ENCODE data around the gene HTR2C. TPM values are rescaled to one million over a fixed set of nuclear protein-coding genes. Genes with fewer than 3 reads are reported as not detected.
"Not testable (repeated sequence)": the region's sequence is repeated elsewhere in the genome, so short reads cannot be mapped to it uniquely, and the experiment has no call there.

The HTR2C gene
- polyA plus RNA-seq, 3 donors from 2014 or later, result not detected

DNA sequence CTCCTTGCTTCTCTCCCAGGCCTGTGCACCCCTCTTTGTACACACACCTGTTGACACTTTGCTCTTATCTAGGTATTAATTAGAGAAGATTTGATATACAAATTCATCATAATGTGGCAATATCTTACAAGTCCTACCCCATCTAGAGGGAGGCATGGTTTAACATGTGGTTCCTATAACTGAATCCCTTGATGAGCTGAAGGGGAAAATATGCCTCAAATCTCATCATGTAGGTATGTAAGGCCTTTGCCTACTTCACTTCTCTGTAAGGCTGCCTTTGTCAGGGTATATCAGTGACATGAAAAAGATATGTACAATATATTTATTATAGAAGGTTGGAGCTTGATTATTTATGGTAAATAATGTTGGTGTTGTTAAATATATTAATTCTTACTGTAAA lies 31.9 kb downstream of the HTR2C start:
- DNase-seq, result no peak
- Mint-ChIP-seq H3K36me3 (no peaks in the 10 kb centered on the region), H3K27ac (no peak overlapping the region), H3K4me3 (no peak overlapping the region), H3K27me3 (ENCODE audit: low read depth in 3 of 3) (peaks cover 0 to 2% (median 0%) of the 10 kb centered on the region in 3 donors), H3K4me1 (no peaks in the 10 kb centered on the region), H3K9me3 (no peaks in the 10 kb centered on the region)

DNA sequence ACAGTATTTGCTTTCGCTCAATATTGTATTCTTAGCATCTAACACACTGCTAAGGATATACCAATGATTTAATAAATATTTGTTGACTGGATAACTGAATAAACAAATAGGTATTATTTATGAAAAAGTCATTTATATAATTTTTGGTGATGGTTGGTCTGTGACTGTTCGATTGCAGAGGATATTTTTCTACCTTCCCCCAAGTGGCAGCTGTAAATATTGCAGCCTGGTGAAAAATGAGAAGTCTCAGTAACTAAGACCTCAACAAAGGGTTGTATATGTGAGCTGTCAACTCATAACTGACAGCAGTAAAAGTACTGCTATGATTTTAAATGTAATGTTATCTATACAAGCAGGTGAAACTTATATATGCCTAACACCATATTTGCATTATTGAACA lies 36.0 kb downstream of the HTR2C start:
- H3K27ac Mint-ChIP-seq, result no peak overlapping the region
- peaks cover 0 to 4% (median 1%) of the 10 kb centered on the region in 3 donors for H3K27me3 Mint-ChIP-seq (ENCODE audit: low read depth in 3 of 3)
- no peaks in the 10 kb centered on the region for H3K4me1 Mint-ChIP-seq
- no peak for DNase-seq
- no peaks in the 10 kb centered on the region for H3K9me3 Mint-ChIP-seq
- H3K36me3 Mint-ChIP-seq, result no peaks in the 10 kb centered on the region
- no peak overlapping the region for H3K4me3 Mint-ChIP-seq

DNA sequence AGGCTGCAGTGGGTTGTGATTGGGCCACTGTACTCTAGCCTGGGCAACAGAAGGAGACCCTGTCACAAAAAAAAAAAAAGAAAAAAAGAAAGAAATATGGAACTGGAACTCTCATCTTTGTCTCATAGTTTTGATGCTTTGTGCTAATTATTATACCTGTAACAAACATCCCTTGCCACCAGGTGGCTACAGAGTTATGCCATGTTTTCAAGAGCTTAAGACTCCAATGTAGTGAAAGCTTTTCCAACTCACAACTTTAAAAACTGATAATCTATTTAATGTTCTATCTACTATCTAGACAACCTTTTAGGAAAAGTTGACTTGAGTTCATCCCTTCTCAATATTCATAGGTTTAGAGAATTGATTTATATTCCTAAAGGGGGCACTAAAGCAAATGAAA lies 42.4 kb downstream of the HTR2C start:
- H3K4me3 Mint-ChIP-seq, result no peak overlapping the region
- no peaks in the 10 kb centered on the region for H3K4me1 Mint-ChIP-seq
- H3K9me3 Mint-ChIP-seq, result no peaks in the 10 kb centered on the region
- H3K27ac Mint-ChIP-seq, result no peak overlapping the region
- no peaks in the 10 kb centered on the region for H3K36me3 Mint-ChIP-seq
- H3K27me3 Mint-ChIP-seq (ENCODE audit: low read depth in 3 of 3), result peaks cover 0 to 3% (median 1%) of the 10 kb centered on the region in 3 donors
- DNase-seq, result no peak

DNA sequence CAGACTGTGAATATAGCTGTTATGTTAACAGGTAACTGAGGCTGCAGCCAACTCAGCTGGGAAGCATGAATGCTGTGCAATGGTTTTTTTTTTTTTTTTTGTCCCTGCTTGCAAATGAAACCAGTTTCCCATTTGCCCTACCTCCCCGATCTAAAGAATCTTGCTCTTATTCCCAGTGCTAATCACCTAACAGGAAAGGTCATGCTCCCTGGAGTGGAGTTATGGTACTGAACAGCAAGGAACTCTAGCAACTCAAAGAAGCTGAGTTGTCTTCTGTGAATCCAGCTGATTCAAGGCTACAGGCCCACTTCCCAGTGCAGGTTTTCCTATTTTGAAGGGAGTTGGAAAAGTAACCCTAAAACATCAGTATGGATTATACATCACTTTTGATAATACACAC lies 52.1 kb downstream of the HTR2C start:
- peaks cover 0 to 8% (median 0%) of the 10 kb centered on the region in 3 donors for H3K27me3 Mint-ChIP-seq (ENCODE audit: low read depth in 3 of 3)
- peaks cover 0 to 4% (median 0%) of the 10 kb centered on the region in 6 donors for H3K9me3 Mint-ChIP-seq
- H3K4me1 Mint-ChIP-seq, result no peaks in the 10 kb centered on the region
- no peak for DNase-seq
- H3K4me3 Mint-ChIP-seq, result no peak overlapping the region
- no peaks in the 10 kb centered on the region for H3K36me3 Mint-ChIP-seq
- H3K27ac Mint-ChIP-seq, result no peak overlapping the region

DNA sequence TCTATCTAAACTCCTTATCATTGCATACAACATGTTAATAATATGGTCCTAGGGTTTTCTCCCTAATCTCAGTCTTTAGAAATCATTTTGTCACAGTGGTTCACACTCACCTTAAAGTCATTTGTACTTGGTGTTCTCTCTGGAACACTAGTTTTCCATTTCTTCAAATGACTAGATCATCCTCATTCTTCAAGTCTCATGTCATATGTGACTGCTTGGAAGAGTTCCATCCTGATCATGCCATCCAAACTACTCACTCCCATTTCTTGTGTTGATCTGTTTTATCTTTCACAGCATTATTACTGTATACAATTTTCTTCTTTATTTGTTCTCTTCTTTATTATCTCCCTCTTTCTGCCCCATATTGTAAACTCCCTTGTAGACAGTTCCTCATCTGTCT lies 66.5 kb downstream of the HTR2C start:
- peaks cover 0 to 5% (median 0%) of the 10 kb centered on the region in 6 donors for H3K9me3 Mint-ChIP-seq
- no peak overlapping the region for H3K27ac Mint-ChIP-seq
- no peaks in the 10 kb centered on the region for H3K36me3 Mint-ChIP-seq
- no peak overlapping the region for H3K4me3 Mint-ChIP-seq
- peaks cover 0 to 2% (median 0%) of the 10 kb centered on the region in 3 donors for H3K27me3 Mint-ChIP-seq (ENCODE audit: low read depth in 3 of 3)
- H3K4me1 Mint-ChIP-seq, result no peaks in the 10 kb centered on the region
- DNase-seq, result no peak

DNA sequence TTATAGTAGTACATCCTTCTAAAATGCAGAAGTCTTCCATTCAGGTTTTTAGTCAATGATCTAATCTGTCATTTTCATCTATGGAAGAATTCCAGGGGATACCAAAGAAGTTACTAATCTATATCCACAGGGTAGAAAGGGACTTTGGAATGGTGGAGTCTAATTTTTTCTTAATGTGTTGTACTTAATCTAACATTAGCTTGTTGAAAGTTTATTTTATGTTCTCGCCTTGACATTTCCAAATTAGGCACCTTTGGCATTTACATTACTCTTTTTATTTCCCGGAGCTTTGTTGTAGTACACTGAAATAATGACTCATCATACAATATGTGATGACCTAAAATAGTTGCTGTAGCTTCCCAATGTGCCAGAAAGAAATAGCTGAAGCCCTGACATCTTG lies 91.5 kb downstream of the HTR2C start:
- no peaks in the 10 kb centered on the region for H3K36me3 Mint-ChIP-seq
- H3K27me3 Mint-ChIP-seq (ENCODE audit: low read depth in 3 of 3), result peaks cover 0 to under 1% (median 0%) of the 10 kb centered on the region in 3 donors
- H3K9me3 Mint-ChIP-seq, result peaks cover 0 to 4% (median 0%) of the 10 kb centered on the region in 6 donors
- DNase-seq, result no peak
- H3K27ac Mint-ChIP-seq, result no peak overlapping the region
- H3K4me3 Mint-ChIP-seq, result no peak overlapping the region
- H3K4me1 Mint-ChIP-seq, result no peaks in the 10 kb centered on the region

DNA sequence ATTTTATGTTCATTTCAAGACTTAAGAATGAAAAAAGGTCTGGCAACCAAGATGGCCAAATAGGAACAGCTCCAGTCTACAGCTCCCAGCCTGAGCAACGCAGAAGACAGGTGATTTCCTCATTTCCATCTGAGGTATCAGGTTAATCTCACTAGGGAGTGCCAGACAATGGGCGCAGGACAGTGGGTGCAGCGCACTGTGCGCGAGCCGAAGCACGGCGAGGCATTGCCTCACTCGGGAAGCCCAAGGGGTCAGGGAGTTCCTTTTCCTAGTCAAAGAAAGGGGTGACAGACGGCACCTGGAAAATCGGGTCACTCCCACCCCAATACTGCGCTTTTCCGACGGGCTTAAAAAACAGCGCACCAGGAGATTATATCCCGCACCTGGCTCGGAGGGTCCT lies 116.6 kb downstream of the HTR2C start:
- H3K27me3 Mint-ChIP-seq (ENCODE audit: low read depth in 3 of 3); H3K36me3 Mint-ChIP-seq; DNase-seq; H3K27ac Mint-ChIP-seq; H3K9me3 Mint-ChIP-seq; H3K4me3 Mint-ChIP-seq; H3K4me1 Mint-ChIP-seq: not testable (repeated sequence)

DNA sequence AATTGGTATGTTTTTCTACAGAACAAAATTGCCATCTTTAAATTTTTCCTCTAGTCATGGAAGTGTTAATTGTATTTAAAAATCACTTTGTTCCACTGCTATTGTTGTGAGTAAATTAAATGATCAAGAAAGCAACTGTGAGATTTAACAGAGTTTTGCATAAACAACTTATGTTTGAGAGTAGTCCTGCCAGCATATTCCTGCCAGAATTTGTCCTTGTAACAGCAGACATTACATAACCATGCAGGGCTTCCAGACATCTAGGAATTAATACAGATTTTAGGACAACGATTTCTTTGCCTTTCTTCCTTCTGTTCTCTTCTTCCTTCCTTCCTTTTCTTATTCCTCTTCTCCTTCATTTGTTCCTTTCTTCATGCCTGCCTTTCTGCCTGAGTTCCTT lies 125.5 kb downstream of the HTR2C start:
- Mint-ChIP-seq H3K9me3 (peaks cover 0 to 2% (median 0%) of the 10 kb centered on the region in 6 donors), H3K27ac (no peak overlapping the region), H3K4me1 (no peaks in the 10 kb centered on the region), H3K4me3 (no peak overlapping the region), H3K27me3 (ENCODE audit: low read depth in 3 of 3) (no peaks in the 10 kb centered on the region), H3K36me3 (no peaks in the 10 kb centered on the region)
- DNase-seq, result no peak

DNA sequence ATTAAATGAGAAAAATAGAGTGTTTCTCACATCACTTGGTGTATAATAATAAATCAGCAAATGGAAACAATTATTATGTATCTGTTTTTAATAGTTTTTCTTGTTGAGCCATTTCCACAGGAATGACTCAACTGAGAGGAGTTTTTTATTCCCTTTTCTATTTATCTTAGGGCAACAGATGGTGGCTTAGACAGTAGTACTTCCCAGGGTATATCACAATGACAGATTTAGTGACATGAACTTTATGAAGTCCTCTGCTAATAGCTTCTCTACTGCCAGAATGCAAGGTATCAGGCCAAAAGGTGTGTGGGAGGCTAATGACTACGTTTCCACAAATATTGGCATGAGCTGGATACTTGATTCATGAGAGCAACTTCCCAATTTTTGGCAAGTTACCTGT lies 126.7 kb downstream of the HTR2C start:
- H3K4me3 Mint-ChIP-seq, result no peak overlapping the region

DNA sequence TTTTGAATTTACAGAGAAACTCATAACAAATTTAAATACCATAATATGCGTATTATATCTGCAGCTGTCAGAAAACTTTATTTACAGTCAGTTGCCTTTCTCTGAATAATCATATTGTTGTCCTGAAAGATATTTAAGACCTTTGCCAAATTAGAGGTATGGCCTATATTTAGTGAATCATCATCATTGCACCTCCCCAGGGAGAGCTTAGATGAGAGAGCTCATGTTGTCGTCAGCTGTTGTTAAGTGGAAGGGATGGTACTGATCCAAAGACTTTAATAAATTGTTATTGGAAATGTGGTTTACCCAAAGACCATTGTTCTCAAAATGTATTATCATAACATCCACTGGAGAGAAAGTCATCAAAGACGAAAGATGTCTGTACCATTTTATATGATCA lies 128.6 kb downstream of the HTR2C start:
- Mint-ChIP-seq H3K9me3 (peaks cover 0 to 2% (median 0%) of the 10 kb centered on the region in 6 donors), H3K36me3 (no peaks in the 10 kb centered on the region)

More for the DNA sequence above, 126.7 kb downstream of the HTR2C start:
- DNase-seq, result no peak
- Mint-ChIP-seq H3K27ac (no peak overlapping the region), H3K9me3 (peaks cover 0 to 2% (median 0%) of the 10 kb centered on the region in 6 donors), H3K27me3 (ENCODE audit: low read depth in 3 of 3) (no peaks in the 10 kb centered on the region), H3K4me1 (no peaks in the 10 kb centered on the region), H3K36me3 (no peaks in the 10 kb centered on the region)

DNA sequence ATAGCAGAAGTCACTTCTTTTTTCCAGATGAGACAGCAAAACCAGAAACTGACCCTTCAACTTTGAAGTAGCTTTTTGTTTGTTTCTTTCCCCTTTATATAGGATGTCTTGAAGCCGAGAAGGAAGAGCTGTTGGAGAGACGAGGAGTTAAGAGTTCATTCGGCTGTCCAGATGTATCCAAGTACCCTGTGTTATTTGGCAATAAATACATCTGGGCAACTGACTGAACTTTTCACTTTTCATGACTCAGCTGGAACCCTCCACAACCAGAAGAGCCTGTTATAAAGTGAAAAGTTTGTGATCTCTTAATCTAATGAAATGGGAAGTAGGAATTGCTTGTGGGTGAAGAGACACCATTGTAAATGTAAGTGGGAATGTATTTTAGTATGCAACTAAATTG lies 131.2 kb downstream of the HTR2C start:
- no peak overlapping the region for H3K4me3 Mint-ChIP-seq

More for the DNA sequence above, 128.6 kb downstream of the HTR2C start:
- no peaks in the 10 kb centered on the region for H3K4me1 Mint-ChIP-seq
- H3K27me3 Mint-ChIP-seq (ENCODE audit: low read depth in 3 of 3), result no peaks in the 10 kb centered on the region
- H3K27ac Mint-ChIP-seq, result no peak overlapping the region
- no peak overlapping the region for H3K4me3 Mint-ChIP-seq
- DNase-seq, result no peak

DNA sequence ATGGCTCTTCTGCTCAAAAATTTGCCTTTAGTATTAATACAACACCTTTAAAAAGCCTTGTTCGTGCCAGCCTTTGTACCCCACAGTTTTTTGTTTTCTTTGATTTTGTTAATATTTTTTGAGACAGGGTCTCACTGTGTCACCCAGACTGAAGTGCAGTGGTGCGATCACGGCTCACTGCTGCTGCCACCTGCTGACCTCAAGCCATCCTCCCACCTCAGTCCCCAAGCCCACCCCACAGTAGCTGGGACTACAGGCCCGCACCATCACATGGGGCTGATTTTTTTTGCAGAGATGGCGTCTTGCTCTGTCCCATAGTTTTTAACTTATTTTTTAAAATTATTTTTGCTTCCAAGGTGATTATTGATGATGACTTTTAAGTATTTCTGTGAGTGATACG lies 134.0 kb downstream of the HTR2C start:
- Mint-ChIP-seq H3K4me3 (no peak overlapping the region), H3K36me3 (no peaks in the 10 kb centered on the region), H3K4me1 (no peaks in the 10 kb centered on the region), H3K9me3 (peaks cover 0 to 4% (median 0%) of the 10 kb centered on the region in 6 donors), H3K27ac (no peak overlapping the region), H3K27me3 (ENCODE audit: low read depth in 3 of 3) (peaks cover 0 to 2% (median 0%) of the 10 kb centered on the region in 3 donors)
- DNase-seq, result no peak

More for the DNA sequence above, 131.2 kb downstream of the HTR2C start:
- H3K4me1 Mint-ChIP-seq, result no peaks in the 10 kb centered on the region
- no peak for DNase-seq
- H3K9me3 Mint-ChIP-seq, result peaks cover 0 to 4% (median 0%) of the 10 kb centered on the region in 6 donors
- peaks cover 0 to 2% (median 0%) of the 10 kb centered on the region in 3 donors for H3K27me3 Mint-ChIP-seq (ENCODE audit: low read depth in 3 of 3)
- no peak overlapping the region for H3K27ac Mint-ChIP-seq
- no peaks in the 10 kb centered on the region for H3K36me3 Mint-ChIP-seq

DNA sequence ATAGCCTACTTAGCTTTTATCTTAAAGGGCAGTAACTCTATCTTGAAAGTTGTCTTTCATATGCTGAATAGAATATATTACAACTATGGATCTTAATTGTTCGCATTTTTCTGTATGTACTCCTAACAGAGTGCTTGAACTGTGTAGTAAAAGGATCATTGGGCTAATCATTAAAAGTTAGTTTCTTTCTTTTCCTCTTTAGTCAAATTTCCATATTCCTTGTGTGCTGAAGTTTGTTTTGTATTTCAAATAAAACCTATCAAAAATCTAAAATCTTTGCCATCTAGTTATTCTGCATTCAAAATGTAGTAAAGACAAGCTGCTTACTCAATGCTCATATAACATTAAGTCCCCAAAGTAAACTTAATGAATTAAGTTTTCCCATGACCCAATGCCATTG lies 182.7 kb downstream of the HTR2C start:
- Mint-ChIP-seq H3K27me3 (ENCODE audit: low read depth in 3 of 3) (peaks cover 0 to 6% (median 3%) of the 10 kb centered on the region in 3 donors), H3K9me3 (peaks cover 0 to 9% (median 3%) of the 10 kb centered on the region in 6 donors), H3K4me1 (no peaks in the 10 kb centered on the region), H3K4me3 (no peak overlapping the region), H3K36me3 (no peaks in the 10 kb centered on the region), H3K27ac (no peak overlapping the region)
- DNase-seq, result no peak

DNA sequence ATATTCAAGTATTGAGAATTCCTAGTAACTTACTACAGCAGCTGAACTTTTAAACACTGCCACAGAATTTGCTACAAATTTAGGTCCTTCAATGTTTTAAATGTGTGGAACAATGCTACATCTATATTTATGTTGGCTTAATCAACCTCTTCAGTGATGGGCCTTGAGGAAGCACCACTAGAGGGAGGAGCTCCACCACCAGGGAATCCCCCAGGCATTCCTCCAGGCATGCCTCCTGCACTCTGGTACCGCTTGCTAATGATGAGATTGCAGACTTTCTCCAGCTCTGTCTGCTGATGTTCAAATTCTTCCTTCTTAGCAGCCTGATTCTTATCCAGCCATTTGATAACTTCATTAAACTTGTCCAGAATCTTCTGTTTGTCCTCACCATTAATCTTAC lies 190.8 kb downstream of the HTR2C start:
- Mint-ChIP-seq H3K4me1 (no peaks in the 10 kb centered on the region), H3K27me3 (ENCODE audit: low read depth in 3 of 3) (peaks cover 0 to 2% (median 1%) of the 10 kb centered on the region in 3 donors), H3K36me3 (no peaks in the 10 kb centered on the region), H3K4me3 (no peak overlapping the region), H3K9me3 (peaks cover 0 to 6% (median 4%) of the 10 kb centered on the region in 6 donors), H3K27ac (no peak overlapping the region)
- DNase-seq, result no peak

DNA sequence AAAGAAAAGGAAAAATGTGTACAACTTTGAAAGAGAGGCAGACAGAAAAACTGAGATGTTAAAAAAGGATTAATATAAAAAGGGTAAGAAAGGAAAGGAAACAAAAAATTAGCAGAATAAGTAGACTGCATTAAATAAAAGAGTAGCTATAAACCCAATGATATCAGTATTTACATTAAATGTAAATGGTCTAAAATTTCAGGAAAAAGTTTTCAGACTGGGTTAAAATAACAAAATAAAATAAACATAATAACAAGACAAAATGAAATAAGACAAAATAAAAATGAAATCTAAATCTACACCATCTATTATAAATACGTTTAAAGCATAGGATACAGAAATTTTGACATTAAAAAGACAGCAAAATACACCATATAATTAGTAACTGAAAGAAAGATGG lies 199.0 kb downstream of the HTR2C start:
- H3K36me3 Mint-ChIP-seq, result no peaks in the 10 kb centered on the region
- peaks cover 0 to 9% (median 6%) of the 10 kb centered on the region in 6 donors for H3K9me3 Mint-ChIP-seq
- H3K4me3 Mint-ChIP-seq, result no peak overlapping the region
- H3K27me3 Mint-ChIP-seq (ENCODE audit: low read depth in 3 of 3), result peaks cover 0 to 2% (median 0%) of the 10 kb centered on the region in 3 donors
- H3K27ac Mint-ChIP-seq, result no peak overlapping the region
- no peak for DNase-seq
- H3K4me1 Mint-ChIP-seq, result no peaks in the 10 kb centered on the region
